Mammary epithelial cell (primary cell): ENCODE data around the gene PAQR7.

ENCODE experiments used
- EZH2 ChIP-seq: IDR thresholded peaks from 2 replicates; pipeline ENCODE4 v1.6.1; 2012; ENCODE audit warnings: low read length, inconsistent platforms, borderline replicate concordance
- TF ChIP-seq, protein P1 (sequence below), 2 donors: IDR thresholded peaks in 1 of 2; conservative IDR thresholded peaks in 1 of 2; 2 replicates each; pipeline ENCODE4 v1.5.1; 2011 to 2012; ENCODE audit warnings: inconsistent platforms in 2 of 2, low read length in 2 of 2, mild to moderate bottlenecking in 2 of 2, control low read depth in 1 of 2, low read depth in 1 of 2; ENCODE audit not compliant: insufficient read depth in 1 of 2; ENCODE audit errors: extremely low read depth in 1 of 2

DNA sequence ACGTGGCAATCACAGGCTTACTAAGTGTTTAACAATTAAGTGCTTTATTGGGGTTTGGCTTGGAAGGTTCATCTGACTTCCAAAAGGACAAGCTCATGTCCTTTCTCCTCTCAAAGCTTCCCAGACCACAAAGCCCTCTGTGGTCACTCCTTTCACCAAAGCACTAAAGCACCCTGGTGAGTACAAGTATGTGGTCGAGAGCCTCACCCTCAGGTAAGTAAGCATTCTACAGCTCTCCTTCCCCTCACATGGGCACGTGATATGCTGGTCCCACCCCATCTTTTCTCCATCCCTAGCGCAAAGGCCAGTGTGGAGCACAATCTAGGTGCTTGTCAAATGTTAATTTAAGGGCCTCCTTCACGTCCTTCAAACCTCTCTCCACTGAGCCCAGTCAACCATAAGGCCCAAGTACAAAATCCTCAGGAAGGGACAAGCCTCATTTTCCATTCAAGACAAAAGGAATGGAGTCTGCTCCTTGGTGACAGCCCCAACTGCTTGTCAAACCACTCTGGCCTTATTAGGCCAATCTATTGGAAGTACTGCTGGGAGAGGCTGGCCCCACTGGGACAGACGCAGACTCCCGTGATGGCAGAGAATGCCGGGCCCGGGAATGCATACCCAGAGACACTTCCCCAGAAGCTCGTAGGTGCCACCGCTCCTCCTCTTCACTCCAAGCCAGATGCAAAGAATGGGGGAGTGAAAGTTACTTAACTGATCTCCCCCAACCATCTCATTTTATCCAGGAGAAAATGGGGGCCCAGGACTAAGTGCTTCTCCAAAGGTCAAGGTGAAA is 22.9 kb upstream of the PAQR7 start:
- TF ChIP-seq, protein P1, sequence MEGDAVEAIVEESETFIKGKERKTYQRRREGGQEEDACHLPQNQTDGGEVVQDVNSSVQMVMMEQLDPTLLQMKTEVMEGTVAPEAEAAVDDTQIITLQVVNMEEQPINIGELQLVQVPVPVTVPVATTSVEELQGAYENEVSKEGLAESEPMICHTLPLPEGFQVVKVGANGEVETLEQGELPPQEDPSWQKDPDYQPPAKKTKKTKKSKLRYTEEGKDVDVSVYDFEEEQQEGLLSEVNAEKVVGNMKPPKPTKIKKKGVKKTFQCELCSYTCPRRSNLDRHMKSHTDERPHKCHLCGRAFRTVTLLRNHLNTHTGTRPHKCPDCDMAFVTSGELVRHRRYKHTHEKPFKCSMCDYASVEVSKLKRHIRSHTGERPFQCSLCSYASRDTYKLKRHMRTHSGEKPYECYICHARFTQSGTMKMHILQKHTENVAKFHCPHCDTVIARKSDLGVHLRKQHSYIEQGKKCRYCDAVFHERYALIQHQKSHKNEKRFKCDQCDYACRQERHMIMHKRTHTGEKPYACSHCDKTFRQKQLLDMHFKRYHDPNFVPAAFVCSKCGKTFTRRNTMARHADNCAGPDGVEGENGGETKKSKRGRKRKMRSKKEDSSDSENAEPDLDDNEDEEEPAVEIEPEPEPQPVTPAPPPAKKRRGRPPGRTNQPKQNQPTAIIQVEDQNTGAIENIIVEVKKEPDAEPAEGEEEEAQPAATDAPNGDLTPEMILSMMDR (conservative IDR thresholded peaks at IDR 0.05 in 1 of 2, IDR thresholded peaks at IDR 0.05 in 1 of 2; ENCODE audit: extremely low read depth in 1 of 2, insufficient read depth in 1 of 2, low read depth in 1 of 2, low read length in 2 of 2) = no peak
- TF ChIP-seq EZH2 = no peak
